ENCODE data around the gene MFSD2B.
"Not testable (repeated sequence)": the region's sequence is repeated elsewhere in the genome, so short reads cannot be mapped to it uniquely, and the experiment has no call there.

The MFSD2B gene

DNA sequence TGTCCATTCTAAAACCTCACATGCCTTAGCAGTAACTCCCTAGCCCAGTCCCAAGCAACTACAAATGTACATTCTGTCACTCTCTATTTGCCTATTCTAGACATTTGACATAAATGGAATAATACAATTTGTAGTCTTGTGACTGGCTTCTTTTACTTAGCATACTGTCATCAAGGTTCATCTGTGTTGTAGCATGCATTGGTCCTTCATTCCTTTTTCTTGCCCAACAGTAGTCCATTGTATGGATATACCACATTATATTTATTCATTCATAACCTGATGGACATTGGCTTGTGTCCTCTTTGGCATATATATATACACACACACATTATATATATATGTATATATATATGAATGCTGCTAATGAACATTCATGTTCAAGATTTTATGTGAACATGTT lies 2.2 kb upstream of the MFSD2B start:
- H3K4me3 ChIP-seq (ENCODE audit: low read depth, low read length), result no peak overlapping the region
- TF ChIP-seq, protein P1, sequence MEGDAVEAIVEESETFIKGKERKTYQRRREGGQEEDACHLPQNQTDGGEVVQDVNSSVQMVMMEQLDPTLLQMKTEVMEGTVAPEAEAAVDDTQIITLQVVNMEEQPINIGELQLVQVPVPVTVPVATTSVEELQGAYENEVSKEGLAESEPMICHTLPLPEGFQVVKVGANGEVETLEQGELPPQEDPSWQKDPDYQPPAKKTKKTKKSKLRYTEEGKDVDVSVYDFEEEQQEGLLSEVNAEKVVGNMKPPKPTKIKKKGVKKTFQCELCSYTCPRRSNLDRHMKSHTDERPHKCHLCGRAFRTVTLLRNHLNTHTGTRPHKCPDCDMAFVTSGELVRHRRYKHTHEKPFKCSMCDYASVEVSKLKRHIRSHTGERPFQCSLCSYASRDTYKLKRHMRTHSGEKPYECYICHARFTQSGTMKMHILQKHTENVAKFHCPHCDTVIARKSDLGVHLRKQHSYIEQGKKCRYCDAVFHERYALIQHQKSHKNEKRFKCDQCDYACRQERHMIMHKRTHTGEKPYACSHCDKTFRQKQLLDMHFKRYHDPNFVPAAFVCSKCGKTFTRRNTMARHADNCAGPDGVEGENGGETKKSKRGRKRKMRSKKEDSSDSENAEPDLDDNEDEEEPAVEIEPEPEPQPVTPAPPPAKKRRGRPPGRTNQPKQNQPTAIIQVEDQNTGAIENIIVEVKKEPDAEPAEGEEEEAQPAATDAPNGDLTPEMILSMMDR (IDR thresholded peaks at IDR 0.05; ENCODE audit: low read depth, low read length), result no peak

- no peak overlapping the region for H3K4me3 ChIP-seq (ENCODE audit: low read depth, low read length)
- TF ChIP-seq, protein P1 (IDR thresholded peaks at IDR 0.05; ENCODE audit: low read depth, low read length), result no peak
Measured at GRCh38 chr2:24008672-24009366, 1.1 kb upstream of the MFSD2B start.

DNA sequence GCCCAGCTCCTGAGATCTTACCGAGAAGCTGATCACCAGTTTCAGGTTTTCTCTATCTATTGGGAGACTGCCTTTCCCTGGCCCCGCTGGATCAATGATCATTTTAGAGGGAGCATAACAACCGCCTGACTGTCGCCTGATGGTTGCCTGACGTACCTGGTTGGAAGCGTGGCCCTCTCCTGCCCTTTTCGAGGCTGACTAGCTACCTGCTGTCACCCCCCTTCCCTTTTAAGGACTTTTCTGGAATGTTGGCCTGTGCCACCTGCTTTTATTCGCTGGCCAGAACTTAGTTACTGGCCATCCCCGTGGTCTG lies 562 bp upstream of the MFSD2B start:
- TF ChIP-seq, protein P1 (IDR thresholded peaks at IDR 0.05; ENCODE audit: low read depth, low read length), result no peak

GRCh38 chr2:24010477-24011249 lies 778 bp downstream of the MFSD2B start:
- TF ChIP-seq, protein P1 (IDR thresholded peaks at IDR 0.05; ENCODE audit: low read depth, low read length), result no peak
- H3K4me3 ChIP-seq (ENCODE audit: low read depth, low read length), result no peak overlapping the region; the same call in 1 of the 2 replicates

More for the DNA sequence above, 562 bp upstream of the MFSD2B start:
- H3K4me3 ChIP-seq (ENCODE audit: low read depth, low read length), result no peak overlapping the region

- TF ChIP-seq, protein P1 (IDR thresholded peaks at IDR 0.05; ENCODE audit: low read depth, low read length), result no peak
Measured at GRCh38 chr2:24011250-24012104, 1.6 kb downstream of the MFSD2B start.

DNA sequence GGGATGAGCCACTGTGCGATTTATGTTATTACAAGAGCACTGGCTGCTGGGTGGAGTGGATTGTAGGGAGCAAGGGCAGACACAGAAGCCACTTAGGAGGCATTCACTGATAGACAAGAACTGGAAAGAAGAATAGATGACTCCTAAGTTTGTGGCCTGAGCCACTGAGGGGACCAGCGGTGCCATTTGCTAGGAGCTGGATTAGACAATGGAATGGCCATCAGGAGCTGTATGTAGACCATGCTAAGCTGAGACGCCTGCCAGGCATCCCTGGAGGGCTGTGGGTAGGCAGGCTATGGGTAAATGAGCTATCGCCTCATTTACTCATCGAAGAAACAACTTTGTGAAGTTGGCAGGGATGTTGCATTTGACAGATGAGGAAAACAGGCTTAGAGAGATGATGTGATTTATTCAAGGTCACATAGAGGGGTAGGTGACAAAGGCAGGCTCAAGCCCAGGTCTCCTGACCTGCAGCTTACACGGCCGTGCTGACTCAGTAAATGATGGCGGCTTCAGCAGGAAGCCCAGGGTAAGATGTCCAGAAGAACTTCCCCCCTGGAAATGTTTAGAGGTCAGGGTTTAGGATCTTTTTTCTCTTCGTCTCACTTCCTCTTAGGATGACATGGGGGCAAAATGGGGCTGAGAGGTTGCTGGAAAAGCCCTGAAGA lies 2.8 kb downstream of the MFSD2B start:
- TF ChIP-seq, protein P1 (IDR thresholded peaks at IDR 0.05; ENCODE audit: low read depth, low read length), result no peak
- no peak overlapping the region for H3K4me3 ChIP-seq (ENCODE audit: low read depth, low read length)

More at GRCh38 chr2:24011250-24012104, 1.6 kb downstream of the MFSD2B start:
- no peak overlapping the region for H3K4me3 ChIP-seq (ENCODE audit: low read depth, low read length)

DNA sequence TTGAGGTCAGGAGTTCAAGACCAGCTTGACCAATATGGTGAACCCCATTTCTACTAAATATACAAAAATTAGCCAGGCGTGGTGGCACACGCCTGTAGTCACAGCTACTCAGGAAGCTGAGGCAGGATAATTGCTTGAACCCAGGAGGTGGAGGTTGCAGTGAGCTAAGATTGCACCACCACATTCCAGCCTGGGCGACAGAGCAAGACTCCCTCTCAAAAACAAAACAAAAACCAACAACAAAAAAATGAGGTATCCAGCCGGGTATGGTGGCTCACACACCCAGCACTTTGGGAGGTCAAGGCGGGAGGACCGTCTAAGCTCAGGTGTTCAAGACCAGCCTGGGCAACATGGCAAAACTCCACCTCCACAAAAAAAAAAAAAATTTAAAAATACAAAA lies 5.0 kb downstream of the MFSD2B start:
- H3K4me3 ChIP-seq (ENCODE audit: low read depth, low read length), result not testable (repeated sequence)

Data from WI38 (cell line).